SK-N-SH treated with all-trans-retinoic acid at 6 μM for 48 hours (cell line): ENCODE measurements around the gene ARAP3.

Experiments used
- ATAC-seq: fragments of 200-7000 bp; cut with Tn5 transposase; 3 replicates; pipeline ENCODE4 v1.9.1; 2020; ENCODE audit warnings: mild to moderate bottlenecking, moderate library complexity
- ARNTL ChIP-seq: fragments of 450-650 bp; formaldehyde crosslinking; IDR thresholded peaks from 2 replicates; pipeline ENCODE4 v1.5.0; 2020; ENCODE audit warnings: low read depth, mild to moderate bottlenecking, moderate library complexity, borderline replicate concordance
- BACH2 ChIP-seq: fragments of 250-450 bp; sonication (Bioruptor Pico); IDR thresholded peaks from 2 replicates; pipeline ENCODE4 v1.9.0; 2021; ENCODE audit warnings: mild to moderate bottlenecking, borderline replicate concordance
- CREB5 ChIP-seq: fragments of 250-450 bp; sonication (Bioruptor Pico); IDR thresholded peaks from 2 replicates; pipeline ENCODE4 v1.5.1; 2020; ENCODE audit warnings: low read depth, mild to moderate bottlenecking, moderate library complexity
- CSDC2 ChIP-seq: fragments of 250-450 bp; sonication (Bioruptor Pico); IDR thresholded peaks from 2 replicates; pipeline ENCODE4 v1.5.0; 2020; ENCODE audit warnings: mild to moderate bottlenecking, moderate library complexity
- CSRNP3 ChIP-seq: fragments of 250-450 bp; sonication (Bioruptor Pico); IDR thresholded peaks from 2 replicates; pipeline ENCODE4 v1.5.1; 2021; ENCODE audit warnings: mild to moderate bottlenecking, moderate library complexity
- GLIS3 ChIP-seq: fragments of 250-450 bp; sonication (Bioruptor Pico); IDR thresholded peaks from 2 replicates; pipeline ENCODE4 v1.5.0; 2020; ENCODE audit warnings: mild to moderate bottlenecking, moderate library complexity
- ISL1 ChIP-seq: fragments of 250-450 bp; sonication (Bioruptor Pico); IDR thresholded peaks from 2 replicates; pipeline ENCODE4 v2.1.2; 2022; ENCODE audit warnings: mild to moderate bottlenecking, moderate library complexity
- OSR1 ChIP-seq: fragments of 250-450 bp; sonication (Bioruptor Pico); IDR thresholded peaks from 2 replicates; pipeline ENCODE4 v1.8.0; 2022; ENCODE audit warnings: moderate library complexity, mild to moderate bottlenecking, inconsistent platforms
- PATZ1 ChIP-seq: fragments of 250-450 bp; sonication (Bioruptor Pico); IDR thresholded peaks from 2 replicates; pipeline ENCODE4 v1.8.0; 2020; ENCODE audit warnings: mild to moderate bottlenecking, moderate library complexity, borderline replicate concordance
- POU6F1 ChIP-seq: fragments of 250-450 bp; sonication (Bioruptor Pico); IDR thresholded peaks from 2 replicates; pipeline ENCODE4 v1.8.0; 2021; ENCODE audit warnings: low read depth, mild to moderate bottlenecking, moderate library complexity, borderline replicate concordance
- PPARA ChIP-seq: fragments of 250-450 bp; sonication (Bioruptor Pico); IDR thresholded peaks from 2 replicates; pipeline ENCODE4 v1.5.0; 2020; ENCODE audit warnings: mild to moderate bottlenecking, borderline replicate concordance
- RARB ChIP-seq: fragments of 250-450 bp; sonication (Bioruptor Pico); IDR thresholded peaks from 2 replicates; pipeline ENCODE4 v1.8.0; 2021; ENCODE audit warnings: mild to moderate bottlenecking, moderate library complexity
- TCF4 ChIP-seq: fragments of 250-450 bp; sonication (Bioruptor Pico); IDR thresholded peaks from 2 replicates; pipeline ENCODE4 v1.8.0; 2021; ENCODE audit warnings: mild to moderate bottlenecking, moderate library complexity, borderline replicate concordance
- TOX ChIP-seq: fragments of 250-450 bp; sonication (Bioruptor Pico); IDR thresholded peaks from 2 replicates; pipeline ENCODE4 v1.8.0; 2021; ENCODE audit warnings: mild to moderate bottlenecking, moderate library complexity, borderline replicate concordance
- TSHZ2 ChIP-seq: fragments of 250-450 bp; sonication (Bioruptor Pico); IDR thresholded peaks from 2 replicates; pipeline ENCODE4 v1.5.0; 2020; ENCODE audit warnings: mild to moderate bottlenecking, moderate library complexity
- ZFP3 ChIP-seq: fragments of 250-450 bp; sonication (Bioruptor Pico); IDR thresholded peaks from 2 replicates; pipeline ENCODE4 v1.5.0; 2020; ENCODE audit warnings: mild to moderate bottlenecking, moderate library complexity
- ZFP30 ChIP-seq: fragments of 450-650 bp; formaldehyde crosslinking; IDR thresholded peaks from 2 replicates; pipeline ENCODE4 v1.5.0; 2022; ENCODE audit warnings: mild to moderate bottlenecking, moderate library complexity
- ZNF565 ChIP-seq: fragments of 450-650 bp; formaldehyde crosslinking; conservative IDR thresholded peaks from 2 replicates; pipeline ENCODE4 v1.5.0; 2020; ENCODE audit warnings: low read depth, mild to moderate bottlenecking, moderate library complexity
- ZNF70 ChIP-seq: fragments of 450-650 bp; formaldehyde crosslinking; IDR thresholded peaks from 2 replicates; pipeline ENCODE4 v1.5.0; 2020; ENCODE audit warnings: mild to moderate bottlenecking, moderate library complexity
- ZNF8 ChIP-seq: fragments of 450-650 bp; formaldehyde crosslinking; IDR thresholded peaks from 2 replicates; pipeline ENCODE4 v1.5.0; 2020; ENCODE audit warnings: mild to moderate bottlenecking, moderate library complexity

Gene ARAP3

GRCh38 chr5:141675672-141676071 lies 6.4 kb downstream of the ARAP3 start:
- ATAC-seq, result no peak
- TF ChIP-seq GLIS3 (CRISPR knock-in tag), result no peak
- TF ChIP-seq CSRNP3, result no peak
- no peak for TF ChIP-seq TSHZ2
- TF ChIP-seq TOX (CRISPR knock-in tag), result no peak
- no peak for TF ChIP-seq OSR1
- no peak for TF ChIP-seq ISL1 (CRISPR knock-in tag)
- no peak for TF ChIP-seq ZFP30 (CRISPR knock-in tag)
- no peak for TF ChIP-seq PPARA (CRISPR knock-in tag)
- TF ChIP-seq TCF4 (CRISPR knock-in tag), result no peak
- no peak for TF ChIP-seq RARB (CRISPR knock-in tag)
- no peak for TF ChIP-seq CSDC2
- TF ChIP-seq ZNF8, result no peak
- TF ChIP-seq ZNF565 (CRISPR knock-in tag), result no peak
- no peak for TF ChIP-seq ZNF70 (CRISPR knock-in tag)
- TF ChIP-seq BACH2, result no peak
- TF ChIP-seq ZFP3 (CRISPR knock-in tag), result no peak
- TF ChIP-seq ARNTL, result no peak
- TF ChIP-seq PATZ1 (CRISPR knock-in tag), result no peak

- ATAC-seq, result no peak
- TF ChIP-seq TCF4 (CRISPR knock-in tag) (no peak), ZNF70 (CRISPR knock-in tag) (no peak), CSRNP3 (no peak), TOX (CRISPR knock-in tag) (no peak), POU6F1 (CRISPR knock-in tag) (no peak), PATZ1 (CRISPR knock-in tag) (no peak), ZFP3 (CRISPR knock-in tag) (no peak), ISL1 (CRISPR knock-in tag) (no peak), BACH2 (no peak), CREB5 (CRISPR knock-in tag) (no peak), ARNTL (no peak), OSR1 (no peak)
These were observed 7.3 kb downstream of the ARAP3 start for GRCh38 chr5:141674747-141675146.
